NCI-H82 (cell line): ENCODE results near the gene ZDHHC8.
"Not testable (repeated sequence)": the region's sequence is repeated elsewhere in the genome, so short reads cannot be mapped to it uniquely, and the experiment has no call there.

Experiments used
- DNase-seq: peaks from one replicate; lab custom pipeline; 2025; lab: John Stamatoyannopoulos, UW

The ZDHHC8 gene

DNA sequence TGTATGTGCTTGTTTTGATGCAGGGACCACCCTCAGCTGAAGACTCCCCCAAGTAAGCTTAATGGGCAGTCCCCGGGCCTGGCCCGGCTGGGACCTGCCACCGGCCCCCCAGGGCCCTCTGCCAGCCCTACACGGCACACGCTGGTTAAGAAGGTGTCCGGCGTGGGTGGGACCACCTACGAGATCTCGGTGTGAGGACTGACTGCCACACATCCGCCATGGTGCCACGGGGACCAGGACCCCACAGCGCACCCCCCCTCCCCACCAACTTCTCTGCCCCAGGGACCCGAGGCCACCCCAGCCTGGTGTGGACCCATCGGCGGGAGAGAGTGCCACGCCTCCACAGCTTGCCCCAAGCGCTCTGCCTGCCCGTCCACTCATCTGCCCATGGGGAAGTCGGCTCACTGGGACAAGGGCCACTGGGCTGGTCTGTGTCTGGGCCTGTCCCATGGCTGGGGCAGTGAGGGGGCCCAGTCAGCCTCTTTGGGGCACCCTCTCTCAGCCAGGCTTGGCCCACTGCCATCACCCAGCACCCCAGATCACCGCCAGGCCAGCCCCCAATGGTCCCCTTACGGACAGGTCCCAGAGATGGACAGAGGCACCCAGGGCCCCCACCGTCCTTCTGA, 13.7 kb downstream of the ZDHHC8 start:
- no peak for DNase-seq

DNA sequence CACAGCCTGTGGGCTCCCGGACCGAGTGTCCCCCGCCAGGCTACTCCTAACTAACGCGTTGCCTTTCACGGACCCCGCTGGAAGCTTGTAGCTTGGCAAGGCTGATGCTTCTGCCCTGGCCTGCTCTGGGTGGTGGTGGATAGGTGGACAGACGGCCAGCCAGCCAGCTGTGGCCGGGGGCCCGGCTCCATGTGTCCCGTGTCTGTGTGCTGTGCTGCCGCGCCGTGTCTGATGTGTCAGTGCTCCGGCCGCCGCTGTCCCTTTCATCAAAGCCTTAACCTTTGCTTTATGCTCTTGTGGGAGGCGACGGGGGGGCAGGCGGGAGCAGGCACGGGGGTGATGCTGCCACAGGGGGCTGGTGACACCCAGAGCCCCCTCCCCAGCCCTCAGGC, 14.2 kb downstream of the ZDHHC8 start:
- no peak for DNase-seq

DNA sequence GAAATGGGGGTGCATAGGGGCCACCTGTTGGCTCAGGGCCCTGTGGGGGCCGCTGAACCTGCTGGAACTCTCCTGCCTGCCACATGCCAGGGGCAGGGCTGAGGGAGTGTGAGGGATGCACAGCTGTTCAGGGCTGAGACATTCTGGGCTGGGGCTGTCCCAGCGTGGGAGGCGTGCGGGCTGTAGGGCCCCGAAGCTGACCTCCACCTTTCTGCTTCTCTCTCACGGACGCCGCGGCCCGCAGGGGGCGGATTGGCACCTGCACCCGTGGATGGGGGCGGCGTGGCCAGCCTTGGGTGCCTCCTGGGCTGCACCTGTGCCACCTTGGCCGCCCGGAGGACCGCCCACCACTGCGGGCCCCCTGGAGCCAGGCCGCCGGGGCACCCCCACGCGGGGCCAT, 15.2 kb downstream of the ZDHHC8 start:
- no peak for DNase-seq

DNA sequence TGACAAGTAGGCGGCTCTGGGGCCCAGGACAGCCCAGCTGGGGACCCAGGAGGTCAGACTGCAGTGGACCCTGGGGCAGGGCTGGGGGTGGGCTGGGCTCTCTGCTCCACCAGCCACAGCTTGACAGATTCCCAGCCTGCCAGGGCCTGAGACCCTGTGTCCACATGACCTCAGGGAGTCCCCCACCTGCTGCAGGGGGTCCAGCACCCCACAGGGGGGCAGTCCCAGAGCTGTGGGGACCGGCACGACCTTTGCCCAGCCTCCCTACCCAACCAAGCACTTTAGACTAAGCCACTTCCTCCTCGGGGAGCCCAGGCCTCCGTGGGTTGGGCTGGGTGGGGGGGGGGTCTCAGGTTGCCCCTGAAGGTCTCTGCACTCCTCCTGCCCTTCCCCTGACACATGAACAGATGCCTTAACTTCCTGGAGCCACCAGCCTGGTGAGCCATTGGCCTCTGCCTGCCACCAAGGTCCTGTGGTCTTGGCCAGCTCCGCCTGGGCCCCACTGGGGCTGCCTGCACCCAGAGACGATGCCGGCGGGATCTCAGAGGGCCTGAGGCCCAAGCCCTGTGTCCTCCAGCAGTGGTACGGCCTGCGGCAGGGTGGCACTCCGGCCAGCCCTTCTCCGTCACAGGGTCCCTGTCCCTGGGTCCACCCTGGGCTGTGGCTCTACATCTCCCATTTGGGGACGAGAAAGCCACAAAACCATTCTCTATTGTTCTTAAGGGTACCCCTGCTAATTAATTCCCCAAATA, 15.8 kb downstream of the ZDHHC8 start:
- no peak for DNase-seq

DNA sequence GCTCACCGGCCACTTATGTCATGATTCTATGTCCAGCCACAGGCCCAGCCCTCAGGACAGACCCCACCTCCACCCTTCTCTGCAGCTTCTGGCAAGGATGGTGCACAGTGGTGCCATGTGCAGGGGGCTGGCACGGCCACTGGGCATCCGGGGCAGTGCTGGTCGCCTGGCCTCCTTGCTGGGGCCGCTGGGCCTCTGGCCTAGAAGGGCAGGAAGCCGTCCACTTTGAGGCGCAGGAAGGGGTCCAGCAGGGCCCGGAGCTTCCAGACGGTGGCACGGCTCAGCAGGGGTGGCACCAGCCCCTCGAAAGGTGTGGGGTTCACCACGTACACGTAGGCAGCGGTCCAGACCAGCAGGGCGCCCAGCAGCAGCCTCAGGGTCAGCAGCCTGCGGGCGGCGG, 16.8 kb downstream of the ZDHHC8 start:
- no peak for DNase-seq

DNA sequence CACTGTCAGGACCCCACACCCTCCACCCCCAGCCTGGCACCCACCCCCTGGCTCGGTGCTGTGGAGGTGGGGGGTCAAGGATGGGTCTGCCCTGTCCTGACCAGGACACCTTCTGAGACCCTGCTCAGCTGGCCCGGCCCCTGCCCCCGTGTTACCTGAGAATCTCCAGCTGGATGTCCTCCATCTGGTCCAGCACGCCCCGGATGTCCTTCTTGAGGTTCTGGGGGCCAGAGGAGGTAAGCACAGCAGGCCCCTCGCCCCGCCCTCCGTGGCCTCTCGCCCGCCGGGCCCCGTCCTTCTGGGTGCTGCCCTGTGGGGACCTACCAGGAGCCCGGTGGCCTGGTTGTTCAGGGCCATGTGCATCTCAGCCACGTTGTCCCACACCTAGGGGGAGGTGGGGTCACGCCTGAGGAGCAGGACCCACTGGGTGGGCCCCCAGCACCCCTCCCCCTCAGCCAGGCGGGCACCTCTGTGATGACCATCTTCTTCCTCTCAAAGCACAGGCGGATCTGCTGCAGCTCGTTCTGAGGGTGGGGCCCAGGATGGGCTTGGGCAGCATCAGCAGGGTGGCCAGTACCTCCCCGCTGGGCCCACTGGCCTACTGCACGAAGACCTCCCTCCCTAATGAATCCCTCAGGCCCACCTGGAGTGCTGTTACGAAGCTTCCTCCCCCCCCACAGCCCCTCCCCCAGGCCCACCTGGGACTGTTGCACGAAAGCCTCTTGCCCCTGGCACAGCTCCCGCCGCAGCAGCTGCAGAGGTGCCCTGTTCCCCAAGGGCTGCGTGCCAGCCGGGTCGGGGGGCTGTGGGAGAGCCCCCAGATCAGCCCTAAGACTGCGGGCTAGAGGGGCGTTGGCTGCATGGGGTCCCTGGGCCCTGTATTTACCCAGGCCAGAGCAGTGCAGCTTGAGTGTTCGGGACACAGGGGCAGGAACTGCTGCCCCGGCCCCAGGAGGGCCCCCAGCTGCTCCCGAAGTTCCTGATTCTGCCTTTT, 17.9 kb downstream of the ZDHHC8 start:
- DNase-seq: no peak

DNA sequence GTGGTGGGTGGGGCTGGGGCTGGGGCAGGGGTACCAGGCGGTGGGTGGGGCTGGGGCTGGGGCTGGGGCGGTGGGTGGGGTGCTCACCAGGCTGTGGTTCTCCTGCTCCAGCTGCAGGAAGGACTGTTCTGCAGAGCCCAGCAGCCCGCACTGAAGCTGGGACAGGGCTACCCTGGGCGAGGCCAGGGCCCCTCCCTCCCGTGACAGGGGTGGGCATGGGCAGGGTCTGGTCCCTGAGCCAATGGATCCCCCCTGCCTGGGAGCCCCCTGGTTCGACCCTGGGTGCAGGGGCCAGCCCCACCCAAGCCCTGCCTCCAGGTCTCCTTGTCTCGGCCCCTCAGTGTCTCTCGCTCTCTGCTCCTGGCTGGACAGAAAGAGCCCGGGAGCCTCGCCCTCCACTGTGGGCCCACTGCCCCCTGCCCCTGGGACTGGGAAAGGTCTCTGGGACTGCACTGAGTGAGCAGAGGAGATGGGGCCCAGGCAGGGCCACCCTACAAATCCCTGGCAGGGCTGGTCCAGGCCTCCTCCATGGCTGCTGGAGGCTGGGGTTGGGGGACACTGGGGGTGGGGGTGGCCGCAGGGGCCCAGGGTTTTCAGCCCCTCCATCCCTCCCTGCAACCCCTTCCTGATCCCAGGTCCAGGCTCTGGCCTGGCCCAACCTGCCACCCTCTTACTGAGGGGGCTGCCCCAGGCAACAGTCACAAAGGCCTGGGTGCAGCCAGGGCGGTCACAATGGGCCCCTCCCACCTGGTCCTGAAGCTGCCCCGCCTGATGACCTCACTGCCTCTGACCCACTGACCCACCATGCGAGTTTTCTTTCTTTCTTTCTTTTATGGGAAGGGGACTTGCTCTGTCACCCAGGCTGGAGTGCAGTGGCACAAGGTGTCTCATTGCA, 19.0 kb downstream of the ZDHHC8 start, which contains the start of gene CCDC188:
Gene CCDC188, minus strand, starts transcription at position 675 of the 895 bp plus-strand sequence. Its CDS starts 69 bp downstream, at position 606.
- DNase-seq: no peak

DNA sequence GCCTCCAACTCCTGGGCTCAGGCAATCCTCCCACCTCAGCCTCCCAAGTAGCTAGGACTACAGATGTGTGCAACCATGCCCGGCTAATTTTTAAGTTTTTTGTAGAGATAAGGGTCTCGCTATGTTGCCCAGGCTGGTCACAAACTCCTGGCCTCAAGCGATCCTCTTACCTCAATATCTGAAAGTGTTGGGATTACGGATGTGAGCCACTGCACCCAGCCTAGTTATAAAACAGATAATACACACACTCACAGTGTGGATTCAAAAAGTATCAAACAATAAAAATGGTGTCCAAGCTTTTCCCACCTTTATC, 19.6 kb downstream of the ZDHHC8 start:
- no peak for DNase-seq

DNA sequence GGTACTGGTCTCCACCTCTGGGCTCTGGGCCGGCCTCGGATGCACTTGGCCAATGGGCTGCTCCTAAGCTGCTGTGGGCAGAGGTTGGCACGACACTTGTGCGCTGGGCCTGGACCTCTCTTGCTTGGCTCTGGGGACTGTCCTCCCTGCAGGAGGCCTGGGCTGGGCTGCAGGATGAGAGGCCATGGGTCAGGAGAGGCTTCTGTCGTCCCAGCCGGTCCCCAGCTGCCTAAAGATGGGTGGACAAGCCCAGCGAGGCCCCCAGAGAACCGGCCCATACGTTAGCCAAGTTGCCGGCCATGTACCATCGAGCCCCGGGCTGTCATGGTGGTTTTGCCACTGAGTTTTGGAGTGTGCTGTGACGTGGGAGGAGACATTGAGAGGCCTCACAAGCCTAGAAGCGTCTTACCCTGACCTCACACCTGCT, 20.9 kb downstream of the ZDHHC8 start:
- no peak for DNase-seq

DNA sequence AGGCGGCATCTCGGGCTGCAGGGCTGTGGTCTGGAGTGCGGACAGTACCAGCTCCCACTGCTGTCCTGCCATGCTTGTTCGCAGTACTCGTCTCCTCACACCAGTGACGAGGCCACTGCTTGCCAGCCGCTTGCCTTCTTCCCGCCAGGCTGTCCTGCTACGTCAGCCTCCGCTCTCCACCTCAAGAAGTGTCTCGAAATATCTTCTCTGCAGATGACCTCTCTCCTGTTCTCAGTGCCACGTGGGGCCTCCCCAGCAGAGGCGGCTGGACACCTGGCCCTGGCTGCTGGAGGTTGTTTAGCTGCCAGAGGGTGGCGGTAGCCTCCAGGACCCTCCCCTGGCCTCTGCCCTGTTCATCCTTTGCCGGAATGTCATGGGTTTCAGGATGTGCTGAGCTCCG, 22.3 kb downstream of the ZDHHC8 start:
- DNase-seq: no peak

DNA sequence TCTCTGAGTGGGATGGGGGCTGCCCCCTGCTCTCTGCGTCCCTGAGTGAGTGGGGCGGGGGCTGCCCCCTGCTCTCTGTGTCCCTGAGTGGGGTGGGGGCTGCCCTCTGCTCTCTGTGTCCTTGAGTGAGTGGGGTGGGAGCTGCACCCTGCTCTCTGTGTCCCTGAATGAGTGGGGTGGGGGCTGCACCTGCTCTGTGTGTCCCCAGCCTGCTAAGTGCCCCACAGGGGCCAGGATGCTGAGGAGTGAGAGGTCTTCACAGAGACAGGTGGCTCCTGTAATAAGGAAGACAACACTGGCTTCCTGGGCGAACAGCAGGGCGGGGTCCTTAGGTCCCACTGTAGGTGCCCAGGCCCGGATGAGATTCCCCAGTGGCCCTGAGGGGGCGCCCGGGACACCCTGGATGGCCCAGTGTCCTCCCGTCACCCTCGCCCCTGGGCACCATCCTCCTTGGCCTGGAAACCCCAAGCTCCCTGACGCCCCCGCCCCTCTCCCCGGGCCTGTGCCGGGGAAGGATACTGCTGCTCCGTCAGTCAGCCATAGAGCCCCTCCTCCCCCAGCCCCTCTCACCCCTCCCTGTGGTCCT, 23.1 kb downstream of the ZDHHC8 start:
- DNase-seq: peak; percentile 25

DNA sequence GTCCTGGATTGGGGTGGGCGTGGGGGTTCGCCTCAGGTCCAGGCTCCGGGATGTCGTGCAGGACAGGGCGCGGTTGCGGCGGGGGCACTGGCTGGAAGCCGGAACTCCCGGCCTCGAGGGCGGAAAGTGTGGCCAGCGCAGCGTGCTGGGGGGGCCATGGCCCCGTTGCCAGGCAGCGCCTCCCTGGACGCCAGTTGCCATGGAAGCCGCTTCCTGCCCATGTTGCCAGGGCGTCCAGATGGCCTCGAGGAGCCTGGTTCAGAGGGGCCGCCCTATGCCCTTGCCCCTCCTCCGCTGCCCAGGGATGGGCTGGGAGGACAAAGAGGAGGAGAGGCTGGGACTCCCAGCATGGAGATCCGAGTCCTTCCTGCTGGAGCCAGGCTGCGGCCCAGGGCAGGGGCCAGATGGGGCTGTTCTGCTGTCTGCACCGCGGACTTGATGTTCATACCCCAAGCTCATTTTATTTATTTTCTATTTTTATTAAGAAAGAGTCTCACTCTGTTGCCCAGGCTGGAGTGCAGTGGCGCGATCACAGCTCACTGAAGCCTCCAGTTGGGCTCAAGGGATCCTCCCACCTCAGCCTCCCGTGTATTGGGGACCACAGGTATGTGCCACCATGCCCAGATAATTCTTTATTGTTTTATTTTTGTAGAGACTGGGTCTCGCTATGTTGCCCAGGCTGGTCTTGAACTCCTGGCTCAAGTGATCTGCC, 23.9 kb downstream of the ZDHHC8 start:
- peak; percentile 92 for DNase-seq

DNA sequence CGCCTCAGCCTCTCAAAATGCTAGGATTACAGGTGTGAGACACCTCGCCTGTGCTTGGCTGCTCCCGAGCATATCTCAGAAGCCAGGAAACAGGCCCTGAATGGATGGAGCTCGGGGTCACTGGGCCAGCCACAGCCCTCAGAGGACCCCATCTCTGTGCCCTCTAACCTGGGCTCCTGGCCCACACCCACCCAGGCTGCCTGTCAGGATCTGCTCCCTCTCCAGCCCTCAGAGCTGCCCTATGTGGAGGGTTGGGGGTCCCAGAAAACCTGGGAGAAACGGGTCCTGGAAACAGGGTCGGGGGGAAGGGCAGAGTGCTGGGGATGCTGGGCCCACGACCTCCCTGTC, 24.4 kb downstream of the ZDHHC8 start:
- no peak for DNase-seq

DNA sequence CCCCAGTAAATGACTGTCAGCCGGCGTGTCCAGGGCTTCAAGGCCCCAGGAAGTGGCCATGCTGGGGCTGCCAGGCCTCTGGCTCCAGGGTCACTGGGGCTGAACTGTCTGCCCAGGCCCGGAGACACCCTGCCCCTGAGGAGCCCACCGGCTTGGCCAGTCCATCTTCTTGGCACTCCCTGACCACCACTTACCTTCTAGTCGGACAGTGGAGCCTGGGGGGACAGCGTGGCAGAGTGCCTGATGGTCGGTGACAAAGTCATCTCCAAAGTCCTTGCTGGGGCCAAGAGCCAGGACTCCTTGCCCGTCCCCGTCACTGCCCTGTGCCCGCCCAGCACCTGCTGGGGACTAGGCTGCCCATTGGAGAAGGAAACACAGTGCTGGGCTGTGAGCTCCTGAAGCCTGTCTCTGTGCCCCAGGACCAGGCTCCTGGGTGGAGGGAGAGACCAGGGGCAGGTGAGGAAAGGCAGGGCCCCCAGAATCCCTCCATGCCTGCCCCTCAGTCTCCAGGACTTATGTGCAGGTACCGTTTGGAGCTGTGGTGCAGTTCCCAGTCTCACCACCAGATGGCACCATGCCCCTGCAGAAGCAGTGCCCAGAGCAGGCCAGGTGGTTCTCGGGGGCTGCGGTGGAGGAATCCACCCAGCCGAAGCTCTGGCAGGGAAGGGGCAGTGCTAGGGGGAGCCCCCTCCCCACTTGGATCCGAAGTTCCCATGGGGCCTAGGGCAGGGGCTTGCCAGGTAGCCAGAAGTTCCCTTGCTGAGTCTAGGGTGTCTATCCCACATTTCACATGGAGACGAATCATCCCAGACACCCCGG, 25.2 kb downstream of the ZDHHC8 start:
- peak; percentile 86 for DNase-seq

DNA sequence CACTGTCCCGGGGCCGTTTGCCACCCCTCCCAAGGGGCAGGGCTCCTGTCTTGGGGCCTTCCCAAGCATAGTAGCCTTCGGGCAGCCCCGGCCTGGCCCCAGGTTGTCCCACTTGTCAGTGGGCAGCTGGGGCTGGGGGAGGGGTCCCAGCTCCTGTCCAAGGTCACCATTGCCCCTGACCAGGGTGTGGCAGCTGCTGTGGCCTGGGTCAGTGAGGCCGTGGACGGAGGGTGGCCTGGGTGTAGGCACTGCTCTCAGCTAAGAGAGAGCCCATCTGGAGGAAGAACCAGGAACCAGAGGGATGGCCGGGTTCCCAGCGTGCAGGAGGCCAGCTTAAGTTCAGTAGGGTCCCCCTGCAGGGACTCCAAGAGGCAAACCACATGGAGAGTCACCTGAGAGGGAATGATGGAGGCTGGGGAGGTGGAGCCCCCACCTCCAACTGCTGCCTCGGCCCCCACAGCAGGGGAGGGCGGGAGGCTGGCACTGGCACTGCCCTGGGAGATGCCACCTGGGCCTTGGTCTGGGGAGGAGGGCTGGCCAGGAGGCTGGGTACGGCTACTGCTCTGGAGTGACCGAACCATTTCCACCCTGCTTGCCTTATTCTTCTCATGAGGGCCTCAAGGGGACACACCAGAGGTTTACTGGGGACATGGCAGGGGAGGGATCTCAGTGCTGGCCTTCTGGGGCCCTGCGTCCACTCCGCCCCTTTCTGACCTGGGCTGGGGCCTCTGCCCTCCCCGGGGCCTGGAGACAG, 26.0 kb downstream of the ZDHHC8 start:
- no peak for DNase-seq

DNA sequence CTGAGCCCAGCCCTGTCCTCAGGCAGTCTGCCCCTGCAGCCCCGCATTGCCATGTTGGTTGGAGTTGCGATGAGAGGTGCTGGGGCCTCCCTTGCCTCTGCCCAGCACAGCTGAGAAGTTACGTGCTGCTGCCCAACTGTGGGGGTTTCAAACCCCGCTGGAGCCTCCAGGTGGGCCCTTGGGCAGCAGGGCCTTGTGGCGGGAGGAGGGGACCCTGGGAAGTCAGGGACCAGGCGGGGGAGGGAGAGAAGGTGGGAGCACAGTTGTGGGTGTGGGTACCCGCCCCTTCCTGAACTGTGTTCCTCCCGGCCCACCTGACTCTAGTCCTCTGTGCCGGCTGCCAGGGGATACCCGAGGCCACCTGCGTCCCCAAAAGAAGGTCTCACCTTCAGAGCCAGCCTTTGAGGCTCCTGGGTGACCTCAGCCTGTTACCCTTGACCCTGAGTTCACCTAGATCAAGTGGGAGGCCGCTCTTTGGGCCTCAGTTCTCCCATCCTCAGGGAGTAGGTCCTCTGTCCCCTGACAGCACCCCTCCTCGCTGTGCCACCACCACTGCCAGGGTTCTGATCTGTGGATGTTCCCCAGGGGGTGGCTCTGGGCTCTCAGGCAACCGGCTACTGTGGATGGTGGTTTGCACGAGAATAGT, 26.9 kb downstream of the ZDHHC8 start:
- no peak for DNase-seq

DNA sequence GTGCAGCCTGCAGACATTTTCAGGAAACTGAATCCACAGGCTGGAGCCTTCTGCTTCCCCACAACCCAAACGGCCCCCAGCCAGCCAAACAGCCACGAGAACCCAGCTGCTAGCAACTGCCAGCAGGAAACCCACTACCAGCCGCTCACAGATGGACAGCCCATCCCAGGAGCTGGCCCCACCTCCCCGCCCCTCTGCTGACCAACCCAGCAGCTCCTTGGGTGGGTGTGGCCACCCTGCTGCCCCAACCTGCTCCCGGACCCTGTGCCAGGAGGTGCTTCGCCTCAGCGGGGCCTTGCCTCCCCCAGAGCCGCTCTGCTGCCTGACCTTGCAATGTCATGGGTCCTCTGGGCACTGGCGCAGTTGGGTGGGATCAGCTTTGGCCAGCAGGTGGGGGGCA, 27.5 kb downstream of the ZDHHC8 start:
- DNase-seq: peak; percentile 72

DNA sequence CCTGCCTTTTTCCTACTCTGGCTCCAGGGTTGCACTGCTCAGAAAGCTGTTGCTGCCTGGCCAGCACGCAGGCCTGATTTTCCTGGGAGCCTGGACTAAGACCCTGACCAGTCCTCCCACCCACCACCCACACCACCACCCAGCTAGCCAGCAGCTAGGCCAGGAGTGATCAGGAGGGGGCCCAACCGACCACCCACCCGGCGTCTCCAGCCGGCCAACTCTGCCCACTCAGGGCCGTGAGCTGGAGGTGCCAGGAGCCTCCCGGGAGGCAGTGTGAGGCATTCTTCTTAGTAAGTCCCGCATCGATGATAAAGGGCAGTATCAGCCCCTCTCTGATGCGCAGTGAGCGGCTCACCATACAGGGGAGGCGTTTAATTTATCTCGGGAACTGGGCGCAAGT, 27.9 kb downstream of the ZDHHC8 start:
- DNase-seq: not testable (repeated sequence)

DNA sequence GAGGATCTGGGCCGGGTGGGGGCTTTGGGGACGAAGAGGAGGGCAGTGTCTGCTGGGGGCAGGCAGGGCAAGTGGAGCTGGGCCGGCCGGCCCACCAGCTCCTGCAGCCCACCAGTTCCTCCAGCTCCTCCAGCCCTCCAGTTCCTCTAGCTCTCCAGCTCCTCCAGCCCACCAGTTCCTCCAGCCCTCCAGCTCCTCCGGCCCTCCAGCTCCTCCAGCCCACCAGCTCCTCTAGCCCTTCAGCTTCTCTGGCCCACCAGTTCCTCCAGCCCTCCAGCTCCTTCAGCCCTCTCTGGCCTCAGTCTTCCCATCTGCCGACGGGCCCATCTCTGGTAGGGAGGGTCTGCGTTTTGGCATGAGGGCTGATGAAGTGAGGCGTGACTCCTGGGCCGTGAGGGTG, 28.4 kb downstream of the ZDHHC8 start:
- DNase-seq: no peak
